H9 (cell line): ENCODE data around the gene ENPP1. TPM values are rescaled to one million over a fixed set of nuclear protein-coding genes. Genes with fewer than 3 reads are reported as not detected.

Experiments
- DNase-seq: peaks from one replicate; pipeline ENCODE4 v3.0.0-alpha.2; 2017
- H2AFZ ChIP-seq: one replicate; pipeline ENCODE4 v1.6.1; 2013; ENCODE audit warnings: mild to moderate bottlenecking, low read length, control low read depth, moderate library complexity
- H2AK5ac ChIP-seq: 2 replicates; pipeline ENCODE4 v1.6.1; 2013; ENCODE audit warnings: low read length, control low read depth, mixed read lengths; ENCODE audit not compliant: insufficient read length
- H2BK120ac ChIP-seq: one replicate; pipeline ENCODE4 v1.6.1; 2013; ENCODE audit warnings: low read depth, mild to moderate bottlenecking, low read length, control low read depth, inconsistent platforms; ENCODE audit not compliant: poor library complexity, severe bottlenecking
- H2BK12ac ChIP-seq: 2 replicates; pipeline ENCODE4 v1.6.1; 2013; ENCODE audit warnings: low read length, control low read depth, mixed read lengths, low read depth; ENCODE audit not compliant: insufficient read length
- H2BK15ac ChIP-seq: 2 replicates; pipeline ENCODE4 v1.6.1; 2013; ENCODE audit warnings: low read depth, low read length, control low read depth
- H2BK20ac ChIP-seq: one replicate; pipeline ENCODE4 v1.6.1; 2013; ENCODE audit warnings: low read depth, mild to moderate bottlenecking, low read length, control low read depth, inconsistent platforms; ENCODE audit not compliant: poor library complexity, severe bottlenecking
- H2BK5ac ChIP-seq: 2 replicates; pipeline ENCODE4 v1.6.1; 2013; ENCODE audit warnings: low read length, control low read depth, mixed read lengths; ENCODE audit not compliant: insufficient read length
- H3K14ac ChIP-seq: 2 replicates; pipeline ENCODE4 v1.6.1; 2013; ENCODE audit warnings: low read length, control low read depth; ENCODE audit not compliant: insufficient read depth
- H3K18ac ChIP-seq: 2 replicates; pipeline ENCODE4 v1.6.1; 2013; ENCODE audit warnings: low read depth, mild to moderate bottlenecking, mixed read lengths, low read length, control low read depth; ENCODE audit not compliant: insufficient read length
- H3K23ac ChIP-seq: 2 replicates; pipeline ENCODE4 v1.6.1; 2013; ENCODE audit warnings: low read length, control low read depth, mixed read lengths, low read depth; ENCODE audit not compliant: insufficient read length
- H3K23me2 ChIP-seq: 2 replicates; pipeline ENCODE4 v1.6.1; 2013; ENCODE audit warnings: low read depth, mild to moderate bottlenecking, mixed read lengths, low read length, control low read depth; ENCODE audit not compliant: insufficient read length, poor library complexity, severe bottlenecking
- H3K27ac ChIP-seq: 2 replicates; pipeline ENCODE4 v1.5.1; 2013; ENCODE audit warnings: low read length, control low read depth, mixed read lengths, low read depth; ENCODE audit not compliant: insufficient read length
- H3K27me3 ChIP-seq: 2 replicates; pipeline ENCODE4 v1.6.1; 2013; ENCODE audit warnings: low read length, control low read depth, inconsistent platforms; ENCODE audit not compliant: insufficient read depth
- H3K4ac ChIP-seq: 2 replicates; pipeline ENCODE4 v1.6.1; 2013; ENCODE audit warnings: low read depth, mild to moderate bottlenecking, control low read depth, inconsistent platforms, low read length, moderate library complexity
- H3K4me1 ChIP-seq: 2 replicates; pipeline ENCODE4 v1.6.1; 2013; ENCODE audit warnings: low read length, control low read depth, inconsistent platforms; ENCODE audit not compliant: insufficient read depth
- H3K4me2 ChIP-seq: 2 replicates; pipeline ENCODE4 v1.6.1; 2013; ENCODE audit warnings: low read length, control low read depth, mixed read lengths; ENCODE audit not compliant: insufficient read length, insufficient read depth
- H3K56ac ChIP-seq: 2 replicates; pipeline ENCODE4 v1.6.1; 2013; ENCODE audit warnings: low read depth, mild to moderate bottlenecking, mixed read lengths, low read length, control low read depth; ENCODE audit not compliant: insufficient read length
- H3K79me1 ChIP-seq: 2 replicates; pipeline ENCODE4 v1.6.1; 2013; ENCODE audit warnings: low read depth, mild to moderate bottlenecking, moderate library complexity, low read length, control low read depth, inconsistent platforms; ENCODE audit not compliant: insufficient read depth, poor library complexity, severe bottlenecking
- H3K79me2 ChIP-seq: 2 replicates; pipeline ENCODE4 v1.6.1; 2013; ENCODE audit warnings: low read length, control low read depth, inconsistent platforms; ENCODE audit not compliant: insufficient read depth
- H3K9ac ChIP-seq: 2 replicates; pipeline ENCODE4 v1.6.1; 2013; ENCODE audit warnings: low read length, control low read depth, mixed read lengths; ENCODE audit not compliant: insufficient read length; ENCODE audit errors: extremely low read depth
- H3K9me3 ChIP-seq: one replicate; pipeline ENCODE4 v1.6.1; 2013; ENCODE audit warnings: low read depth, low read length, inconsistent platforms; ENCODE audit not compliant: control insufficient read depth
- H3T11ph ChIP-seq: one replicate; pipeline ENCODE4 v1.6.1; 2013; ENCODE audit warnings: mild to moderate bottlenecking, low read length, control low read depth, inconsistent platforms
- H4K20me1 ChIP-seq: one replicate; pipeline ENCODE4 v1.6.1; 2013; ENCODE audit not compliant: control insufficient read depth, insufficient read length, insufficient read depth
- H4K5ac ChIP-seq: 2 replicates; pipeline ENCODE4 v1.6.1; 2013; ENCODE audit warnings: low read depth, mild to moderate bottlenecking, mixed read lengths, low read length, control low read depth; ENCODE audit not compliant: insufficient read length
- H4K8ac ChIP-seq: replicated peaks from 2 replicates; pipeline ENCODE4 v1.6.1; 2013; ENCODE audit warnings: low read length, control low read depth, mixed read lengths, low read depth; ENCODE audit not compliant: insufficient read length
- H4K91ac ChIP-seq: 2 replicates; pipeline ENCODE4 v1.6.1; 2013; ENCODE audit warnings: low read depth, mild to moderate bottlenecking, moderate library complexity, mixed read lengths, low read length, control low read depth; ENCODE audit not compliant: insufficient read length
- H3K27ac Mint-ChIP-seq, 3 experiments: 2 replicates in 2 of 3; 3 replicates in 1 of 3; pipeline ENCODE4 v1.8.0; 2020 to 2021; ENCODE audit warnings: mixed read lengths in 3 of 3, mild to moderate bottlenecking in 1 of 3, moderate library complexity in 1 of 3
- H3K27me3 Mint-ChIP-seq: 2 replicates; pipeline ENCODE4 v1.8.0; 2021; ENCODE audit warnings: low read depth, mild to moderate bottlenecking, moderate library complexity, mixed read lengths
- H3K36me3 Mint-ChIP-seq, 3 experiments: 2 replicates in 2 of 3; 3 replicates in 1 of 3; pipeline ENCODE4 v1.8.0; 2020 to 2021; ENCODE audit warnings: low read depth in 3 of 3, mixed read lengths in 3 of 3; ENCODE audit not compliant: insufficient read depth in 1 of 3
- H3K4me1 Mint-ChIP-seq, 2 experiments: 2 replicates each; pipeline ENCODE4 v1.8.0; 2020; ENCODE audit warnings: mixed read lengths in 2 of 2
- H3K4me3 Mint-ChIP-seq, 2 experiments: 2 replicates in 1 of 2; 3 replicates in 1 of 2; pipeline ENCODE4 v1.8.0; 2020 to 2021; ENCODE audit warnings: mild to moderate bottlenecking in 2 of 2, mixed read lengths in 2 of 2, moderate library complexity in 1 of 2
- H3K9me3 Mint-ChIP-seq, 2 experiments: 2 replicates in 1 of 2; 3 replicates in 1 of 2; pipeline ENCODE4 v1.8.0; 2020; ENCODE audit warnings: mild to moderate bottlenecking in 2 of 2, mixed read lengths in 2 of 2, moderate library complexity in 1 of 2
- WGBS: extraction: QIAGEN DNeasy Blood & Tissue Kit; methylation state at CpG from one replicate; pipeline ENCODE4 v1.1.7; 2013; ENCODE audit warnings: missing lambda C conversion rate, low lambda C conversion rate, mixed read lengths; ENCODE audit not compliant: insufficient read length; ENCODE audit errors: extremely low coverage; 5-methylcytosine and 5-hydroxymethylcytosine counted together
- total RNA-seq: library from RNA; stranded (reverse); gene quantifications from 2 replicates; pipeline ENCODE4 v1.2.1, GENCODE V29; 2021
- TF ChIP-seq, protein P1 (sequence below): fragments of 200-600 bp; sonication (generic); conservative IDR thresholded peaks from 3 replicates; pipeline ENCODE4 v1.8.0; 2021; ENCODE audit warnings: antibody characterized with exemption, mild to moderate bottlenecking

Gene ENPP1
- total RNA-seq, 1 experiment from 2014 or later, result 22.5 TPM

GRCh38 chr6:131897050-131897435 is 89.2 kb downstream of the ENPP1 start:
- H3K36me3 Mint-ChIP-seq, result peaks cover 24 to 35% (median 28%) of the 10 kb centered on the region in 3 experiments
- no peak overlapping the region for H3K23ac ChIP-seq
- no peak overlapping the region for H2BK15ac ChIP-seq
- peaks cover 17 to 25% of the 10 kb centered on the region in 2 experiments for H3K4me1 Mint-ChIP-seq
- no peak overlapping the region for H2AK5ac ChIP-seq
- no peak overlapping the region for H3K14ac ChIP-seq
- no peaks in the 10 kb centered on the region for H3K79me1 ChIP-seq
- H3T11ph ChIP-seq, result no peak overlapping the region
- no peak overlapping the region for H4K5ac ChIP-seq
- peaks cover 28% of the 10 kb centered on the region for H3K9me3 ChIP-seq
- WGBS, result no CpG with 5 or more reads among the region's 4 CpGs
- H3K27me3 Mint-ChIP-seq, result peaks cover 3% of the 10 kb centered on the region; the same call in 1 of the 2 replicates
- H4K20me1 ChIP-seq, result no peaks in the 10 kb centered on the region
- no peak overlapping the region for H3K4ac ChIP-seq
- H3K79me2 ChIP-seq, result peaks cover 2% of the 10 kb centered on the region; the same call in 1 of the 2 replicates
- H2AFZ ChIP-seq, result no peak overlapping the region
- no peak overlapping the region for H4K91ac ChIP-seq
- H3K56ac ChIP-seq, result no peak overlapping the region
- no peak overlapping the region for H3K27ac Mint-ChIP-seq
- H2BK120ac ChIP-seq, result no peak overlapping the region
- peaks cover 22 to 30% of the 10 kb centered on the region in 2 experiments for H3K9me3 Mint-ChIP-seq
- no peak overlapping the region for H3K9ac ChIP-seq
- H3K4me2 ChIP-seq, result no peak overlapping the region
- H3K27me3 ChIP-seq, result no peaks in the 10 kb centered on the region
- no peak for DNase-seq
- H3K4me1 ChIP-seq, result peaks cover 6% of the 10 kb centered on the region
- no peak overlapping the region for H3K27ac ChIP-seq
- no peak overlapping the region for H3K18ac ChIP-seq
- no peak overlapping the region for H3K4me3 Mint-ChIP-seq
- H2BK12ac ChIP-seq, result no peak overlapping the region
- H3K23me2 ChIP-seq, result no peaks in the 10 kb centered on the region
- no peak overlapping the region for H4K8ac ChIP-seq
- no peak overlapping the region for H2BK5ac ChIP-seq
- TF ChIP-seq, protein P1, sequence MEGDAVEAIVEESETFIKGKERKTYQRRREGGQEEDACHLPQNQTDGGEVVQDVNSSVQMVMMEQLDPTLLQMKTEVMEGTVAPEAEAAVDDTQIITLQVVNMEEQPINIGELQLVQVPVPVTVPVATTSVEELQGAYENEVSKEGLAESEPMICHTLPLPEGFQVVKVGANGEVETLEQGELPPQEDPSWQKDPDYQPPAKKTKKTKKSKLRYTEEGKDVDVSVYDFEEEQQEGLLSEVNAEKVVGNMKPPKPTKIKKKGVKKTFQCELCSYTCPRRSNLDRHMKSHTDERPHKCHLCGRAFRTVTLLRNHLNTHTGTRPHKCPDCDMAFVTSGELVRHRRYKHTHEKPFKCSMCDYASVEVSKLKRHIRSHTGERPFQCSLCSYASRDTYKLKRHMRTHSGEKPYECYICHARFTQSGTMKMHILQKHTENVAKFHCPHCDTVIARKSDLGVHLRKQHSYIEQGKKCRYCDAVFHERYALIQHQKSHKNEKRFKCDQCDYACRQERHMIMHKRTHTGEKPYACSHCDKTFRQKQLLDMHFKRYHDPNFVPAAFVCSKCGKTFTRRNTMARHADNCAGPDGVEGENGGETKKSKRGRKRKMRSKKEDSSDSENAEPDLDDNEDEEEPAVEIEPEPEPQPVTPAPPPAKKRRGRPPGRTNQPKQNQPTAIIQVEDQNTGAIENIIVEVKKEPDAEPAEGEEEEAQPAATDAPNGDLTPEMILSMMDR, result no peak
- no peak overlapping the region for H2BK20ac ChIP-seq
